Caco-2 (cell line): Measurements from ENCODE around the gene PIGV. TPM values are rescaled to one million over a fixed set of nuclear protein-coding genes. Genes with fewer than 3 reads are reported as not detected.

Source experiments
- BruUV-seq: library from RNA; stranded (reverse); fragments of 400-500 nt; replicated peaks from 2 replicates; lab custom pipeline; 2021; lab: Mats Ljungman, UMichigan
- CTCF ChIA-PET: fragments of 300-600 bp; sonication (Branson Sonifier 250); formaldehyde crosslinking; loops from one replicate; lab custom pipeline; 2022; ENCODE audit warnings: antibody characterized with exemption; lab: Charles Lee
- POLR2A ChIA-PET: fragments of 300-600 bp; sonication (Branson Sonifier 250); formaldehyde crosslinking; loops from one replicate; lab custom pipeline; 2022; ENCODE audit warnings: antibody characterized with exemption; lab: Charles Lee
- DNase-seq, 2 experiments: peaks; one replicate each; pipeline versions ENCODE4 v3.0.0 to v3.0.0-alpha.2; 2020 to 2022
- H3K27me3 ChIP-seq: replicated peaks from 2 replicates; pipeline ENCODE4 v1.6.0; 2011; ENCODE audit warnings: low read length; ENCODE audit not compliant: control insufficient read depth, insufficient read depth
- H3K36me3 ChIP-seq: 2 replicates; pipeline ENCODE4 v1.5.1; 2011; ENCODE audit warnings: low read length; ENCODE audit not compliant: control insufficient read depth, insufficient read depth
- H3K4me1 ChIP-seq: fragments of 250-450 bp; sonication (Bioruptor Pico); 2 replicates; pipeline ENCODE4 v1.5.1; 2020; ENCODE audit warnings: mild to moderate bottlenecking
- H3K4me3 ChIP-seq: 2 replicates; pipeline ENCODE4 v1.5.1; 2011; ENCODE audit warnings: low read depth, mild to moderate bottlenecking, control low read depth, low read length
- H3K9me3 ChIP-seq: fragments of 250-450 bp; sonication (Bioruptor Pico); 2 replicates; pipeline ENCODE4 v1.5.1; 2020; ENCODE audit warnings: mild to moderate bottlenecking, moderate library complexity
- H3K27ac Mint-ChIP-seq: one replicate; pipeline ENCODE4 v1.8.0; 2022; ENCODE audit warnings: mixed read lengths; ENCODE audit not compliant: unreplicated experiment
- H3K27me3 Mint-ChIP-seq: one replicate; pipeline ENCODE4 v1.8.0; 2022; ENCODE audit warnings: mixed read lengths; ENCODE audit not compliant: insufficient read depth, unreplicated experiment
- H3K36me3 Mint-ChIP-seq: one replicate; pipeline ENCODE4 v1.8.0; 2022; ENCODE audit warnings: mild to moderate bottlenecking, mixed read lengths; ENCODE audit not compliant: insufficient read depth, unreplicated experiment
- H3K4me1 Mint-ChIP-seq: one replicate; pipeline ENCODE4 v1.8.0; 2022; ENCODE audit warnings: low read depth, mixed read lengths; ENCODE audit not compliant: unreplicated experiment
- H3K4me3 Mint-ChIP-seq: one replicate; pipeline ENCODE4 v1.8.0; 2022; ENCODE audit warnings: mild to moderate bottlenecking, moderate library complexity, mixed read lengths; ENCODE audit not compliant: unreplicated experiment
- H3K9me3 Mint-ChIP-seq: one replicate; pipeline ENCODE4 v1.8.0; 2022; ENCODE audit warnings: mixed read lengths; ENCODE audit not compliant: unreplicated experiment
- intact Hi-C: fragments of 100-400 bp; cut with micrococcal nuclease; formaldehyde crosslinking; loops from one replicate; pipeline ENCODE4 v1.10.0; 2022; ENCODE audit not compliant: unreplicated experiment
- total RNA-seq: library from RNA; stranded (reverse); gene quantifications from 2 replicates; pipeline ENCODE4 v1.2.3, GENCODE V29; 2022
- TF ChIP-seq, protein P1 (sequence below), 2 experiments: fragments of 200-600 bp in 1 of 2; IDR thresholded peaks; 1 replicate in 1 of 2; 2 replicates in 1 of 2; pipeline versions ENCODE4 v1.5.1 to v1.8.0; 2011 to 2022; ENCODE audit warnings: antibody characterized with exemption in 1 of 2, control low read depth in 1 of 2, inconsistent platforms in 1 of 2, low read depth in 1 of 2, low read length in 1 of 2, mild to moderate bottlenecking in 1 of 2, moderate library complexity in 1 of 2; ENCODE audit not compliant: insufficient read depth in 1 of 2, severe bottlenecking in 1 of 2, unreplicated experiment in 1 of 2

The PIGV gene
- total RNA-seq, 1 experiment from 2014 or later, result 10.0 TPM

DNA sequence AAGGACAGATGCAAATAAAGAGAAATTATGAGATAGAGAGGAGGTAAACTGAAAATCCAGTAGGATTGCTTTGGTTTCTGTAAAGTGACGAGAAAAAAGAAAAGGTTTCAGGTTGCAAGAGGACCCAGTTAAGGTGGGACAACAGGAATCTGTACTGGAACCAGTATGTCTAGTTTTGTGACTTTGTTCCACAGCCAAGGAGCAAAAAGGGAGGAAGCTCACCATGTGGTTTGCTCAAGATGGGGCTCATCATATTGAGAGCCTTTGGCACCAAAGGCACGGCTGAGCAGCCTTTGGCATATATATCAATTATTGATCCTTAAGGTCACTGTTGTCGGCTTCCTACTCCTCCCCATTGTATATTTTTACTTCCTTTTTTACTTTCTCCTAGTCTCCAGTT lies 37.0 kb downstream of the PIGV start:
- Mint-ChIP-seq H3K9me3 (no peaks in the 10 kb centered on the region), H3K27ac (peak overlapping the region; percentile 7), H3K4me3 (no peak overlapping the region), H3K36me3 (peaks cover 5% of the 10 kb centered on the region), H3K27me3 (no peaks in the 10 kb centered on the region), H3K4me1 (peaks cover 23% of the 10 kb centered on the region)
- DNase-seq, result peak in 1 of 2 experiments; percentile 33
- peaks cover 18% of the 10 kb centered on the region for H3K4me1 ChIP-seq
- intact Hi-C loops, result no loop called here
- ChIA-PET CTCF (interaction anchor here (0.7 to 1.5 kb wide), 3 partner anchors 12 to 203 kb away, joined by 3 to 8 read pairs (median 4); no protein-coding TSS in a partner anchor), POLR2A (no interaction called here)
- TF ChIP-seq, protein P1, sequence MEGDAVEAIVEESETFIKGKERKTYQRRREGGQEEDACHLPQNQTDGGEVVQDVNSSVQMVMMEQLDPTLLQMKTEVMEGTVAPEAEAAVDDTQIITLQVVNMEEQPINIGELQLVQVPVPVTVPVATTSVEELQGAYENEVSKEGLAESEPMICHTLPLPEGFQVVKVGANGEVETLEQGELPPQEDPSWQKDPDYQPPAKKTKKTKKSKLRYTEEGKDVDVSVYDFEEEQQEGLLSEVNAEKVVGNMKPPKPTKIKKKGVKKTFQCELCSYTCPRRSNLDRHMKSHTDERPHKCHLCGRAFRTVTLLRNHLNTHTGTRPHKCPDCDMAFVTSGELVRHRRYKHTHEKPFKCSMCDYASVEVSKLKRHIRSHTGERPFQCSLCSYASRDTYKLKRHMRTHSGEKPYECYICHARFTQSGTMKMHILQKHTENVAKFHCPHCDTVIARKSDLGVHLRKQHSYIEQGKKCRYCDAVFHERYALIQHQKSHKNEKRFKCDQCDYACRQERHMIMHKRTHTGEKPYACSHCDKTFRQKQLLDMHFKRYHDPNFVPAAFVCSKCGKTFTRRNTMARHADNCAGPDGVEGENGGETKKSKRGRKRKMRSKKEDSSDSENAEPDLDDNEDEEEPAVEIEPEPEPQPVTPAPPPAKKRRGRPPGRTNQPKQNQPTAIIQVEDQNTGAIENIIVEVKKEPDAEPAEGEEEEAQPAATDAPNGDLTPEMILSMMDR (IDR thresholded peaks at IDR 0.05; ENCODE audit: insufficient read depth in 1 of 2, low read depth in 1 of 2, low read length in 1 of 2, severe bottlenecking in 1 of 2, unreplicated experiment in 1 of 2), result no peak
- no peaks in the 10 kb centered on the region for H3K27me3 ChIP-seq
- no peaks in the 10 kb centered on the region for H3K36me3 ChIP-seq
- BruUV-seq, result no TSS peak
- no peaks in the 10 kb centered on the region for H3K9me3 ChIP-seq
- H3K4me3 ChIP-seq, result no peak overlapping the region

DNA sequence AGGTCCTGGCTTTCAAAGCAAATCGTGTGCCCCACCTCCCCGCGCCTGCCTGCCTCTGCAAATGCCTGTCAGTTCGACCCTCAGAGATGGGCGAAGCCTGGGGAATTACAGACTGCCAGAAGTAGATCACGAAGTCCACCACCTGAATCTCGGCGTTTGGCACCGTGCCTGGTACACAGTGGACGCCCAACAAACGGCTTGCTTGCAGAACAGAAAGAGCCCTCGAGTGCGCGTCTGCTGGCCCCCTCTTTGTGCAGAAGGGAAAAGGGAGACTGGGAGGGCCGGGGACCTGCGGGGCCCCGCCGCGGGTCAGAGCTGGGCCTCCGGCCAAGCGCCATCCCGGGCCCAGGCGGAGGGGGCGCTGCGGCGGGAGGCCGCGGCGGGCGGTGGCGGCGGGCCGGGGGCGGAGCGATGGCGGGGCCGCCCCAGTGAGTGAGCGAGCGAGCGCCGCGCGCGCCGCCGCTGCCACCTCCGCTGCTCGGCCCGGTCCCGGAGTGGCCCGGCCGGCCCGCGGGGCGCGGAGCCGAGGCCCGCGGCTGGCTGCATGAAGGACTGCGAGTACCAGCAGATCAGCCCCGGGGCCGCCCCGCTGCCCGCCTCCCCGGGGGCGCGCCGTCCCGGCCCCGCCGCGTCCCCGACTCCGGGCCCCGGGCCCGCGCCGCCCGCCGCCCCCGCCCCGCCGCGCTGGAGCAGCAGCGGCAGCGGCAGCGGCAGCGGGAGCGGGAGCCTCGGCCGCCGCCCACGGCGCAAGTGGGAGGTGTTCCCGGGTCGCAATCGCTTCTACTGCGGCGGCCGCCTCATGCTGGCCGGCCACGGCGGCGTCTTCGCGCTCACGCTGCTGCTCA lies 38.7 kb downstream of the PIGV start, which contains the start of gene ZDHHC18:
ZDHHC18 (plus strand) TSS at position 428 of the 845 bp plus-strand sequence; CDS start at position 545, 117 bp downstream.
- Mint-ChIP-seq H3K4me3 (peak within 1 kb of the TSS; percentile 88), H3K27ac (peak within 1 kb of the TSS; percentile 68), H3K9me3 (no peaks in the 10 kb centered on the region), H3K4me1 (peaks cover 16% of the 10 kb centered on the region), H3K36me3 (peaks cover 5% of the 10 kb centered on the region), H3K27me3 (no peaks in the 10 kb centered on the region)
- Histone ChIP-seq H3K9me3 (no peaks in the 10 kb centered on the region), H3K4me1 (peaks cover 18% of the 10 kb centered on the region), H3K4me3 (peak within 1 kb of the TSS; percentile 71), H3K36me3 (no peaks in the 10 kb centered on the region), H3K27me3 (no peaks in the 10 kb centered on the region)
- ChIA-PET POLR2A (interaction anchor here (0.8 kb wide), 1 partner anchor 135 kb away, joined by 3 read pairs; no protein-coding TSS in a partner anchor), CTCF (interaction anchor here (1.0 kb wide), 2 partner anchors 16 to 41 kb away, joined by 3 to 4 read pairs; no protein-coding TSS in a partner anchor)
- DNase-seq, result peak in 1 of 2 experiments; percentile 77
- TF ChIP-seq, protein P1 (IDR thresholded peaks at IDR 0.05; ENCODE audit: insufficient read depth in 1 of 2, low read depth in 1 of 2, low read length in 1 of 2, severe bottlenecking in 1 of 2, unreplicated experiment in 1 of 2), result peak; percentile 13 to 33
- intact Hi-C loops, result no loop called here
- BruUV-seq, result no TSS peak

DNA sequence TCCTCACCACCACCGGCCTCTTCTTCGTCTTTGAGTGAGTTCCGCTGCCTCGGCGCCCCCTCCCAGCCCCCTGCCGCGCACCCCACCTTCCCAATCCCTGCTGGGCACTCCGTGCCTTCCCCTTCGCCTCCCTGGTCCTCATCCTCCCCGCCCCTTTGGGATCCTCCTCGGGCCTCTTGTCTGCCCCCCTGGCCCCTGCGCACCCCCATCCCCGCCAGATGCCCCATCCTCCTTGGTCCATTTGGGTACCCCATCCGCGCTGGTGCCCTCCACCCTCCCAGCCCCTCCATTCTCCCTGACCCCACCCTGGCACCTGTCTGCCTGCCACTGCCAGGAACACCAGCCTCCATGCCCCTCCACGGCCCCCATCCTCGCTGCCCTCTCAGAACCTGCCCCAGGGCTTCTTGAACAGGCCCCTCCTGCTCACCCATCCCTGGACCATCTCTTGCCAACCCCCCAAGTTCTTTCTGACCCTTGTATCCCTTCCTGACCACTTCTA lies 39.4 kb downstream of the PIGV start:
- no peaks in the 10 kb centered on the region for H3K9me3 Mint-ChIP-seq
- no peaks in the 10 kb centered on the region for H3K9me3 ChIP-seq
- peaks cover 18% of the 10 kb centered on the region for H3K4me1 ChIP-seq
- no peaks in the 10 kb centered on the region for H3K36me3 ChIP-seq
- H3K4me3 Mint-ChIP-seq, result peak overlapping the region; percentile 88
- H3K27ac Mint-ChIP-seq, result peak overlapping the region; percentile 68
- peaks cover 5% of the 10 kb centered on the region for H3K36me3 Mint-ChIP-seq
- H3K4me3 ChIP-seq, result peak overlapping the region; percentile 71
- H3K27me3 Mint-ChIP-seq, result no peaks in the 10 kb centered on the region
- TF ChIP-seq, protein P1 (IDR thresholded peaks at IDR 0.05; ENCODE audit: insufficient read depth in 1 of 2, low read depth in 1 of 2, low read length in 1 of 2, severe bottlenecking in 1 of 2, unreplicated experiment in 1 of 2), result no peak
- ChIA-PET POLR2A (no interaction called here), CTCF (no interaction called here)
- DNase-seq, result no peak
- intact Hi-C loops, result no loop called here
- BruUV-seq, result no TSS peak
- no peaks in the 10 kb centered on the region for H3K27me3 ChIP-seq
- H3K4me1 Mint-ChIP-seq, result peaks cover 16% of the 10 kb centered on the region
